KMS-11 (cell line): ENCODE data around the gene RPA3.

Source experiments
- H2AFZ ChIP-seq: fragments of 200-600 bp; sonication (generic); 2 replicates; pipeline ENCODE4 v1.6.1; 2016; ENCODE audit warnings: antibody characterized with exemption, mixed run types, low read depth
- H3K27ac ChIP-seq: fragments of 200-600 bp; sonication (generic); 2 replicates; pipeline ENCODE4 v1.6.1; 2016; ENCODE audit warnings: mild to moderate bottlenecking, mixed run types
- H3K27me3 ChIP-seq: fragments of 200-600 bp; sonication (generic); 2 replicates; pipeline ENCODE4 v1.6.1; 2017; ENCODE audit warnings: mild to moderate bottlenecking, low read depth, mixed run types, moderate library complexity; ENCODE audit not compliant: insufficient read depth
- H3K36me3 ChIP-seq: fragments of 200-600 bp; sonication (generic); 2 replicates; pipeline ENCODE4 v1.6.1; 2017; ENCODE audit warnings: mild to moderate bottlenecking, mixed run types; ENCODE audit not compliant: insufficient read depth
- H3K4me1 ChIP-seq: fragments of 200-600 bp; sonication (generic); 2 replicates; pipeline ENCODE4 v1.6.1; 2016; ENCODE audit warnings: mild to moderate bottlenecking, low read depth, mixed run types; ENCODE audit not compliant: poor library complexity, severe bottlenecking
- H3K4me2 ChIP-seq: fragments of 200-600 bp; sonication (generic); 2 replicates; pipeline ENCODE4 v1.7.0; 2016; ENCODE audit warnings: mild to moderate bottlenecking, mixed run types
- H3K4me3 ChIP-seq: fragments of 200-600 bp; sonication (generic); IDR thresholded peaks from 2 replicates; pipeline ENCODE4 v1.6.1; 2017; ENCODE audit warnings: low read depth, low read length, mixed read lengths; ENCODE audit not compliant: insufficient read depth
- H3K79me2 ChIP-seq: fragments of 200-600 bp; sonication (generic); 2 replicates; pipeline ENCODE4 v1.6.1; 2016; ENCODE audit warnings: low read depth, mixed run types; ENCODE audit not compliant: insufficient read depth
- H3K9ac ChIP-seq: fragments of 200-600 bp; sonication (generic); 2 replicates; pipeline ENCODE4 v1.6.1; 2016; ENCODE audit warnings: mild to moderate bottlenecking, mixed run types
- H4K20me1 ChIP-seq: fragments of 200-600 bp; sonication (generic); 2 replicates; pipeline ENCODE4 v1.6.1; 2016; ENCODE audit warnings: mild to moderate bottlenecking, mixed run types; ENCODE audit not compliant: insufficient read depth
- TF ChIP-seq, protein P1 (sequence below): fragments of 200-600 bp; sonication (generic); conservative IDR thresholded peaks from 2 replicates; pipeline ENCODE4 v1.6.1; 2017; ENCODE audit warnings: low read depth, mild to moderate bottlenecking, antibody characterized with exemption, low read length, moderate library complexity, mixed read lengths

RPA3 gene

DNA sequence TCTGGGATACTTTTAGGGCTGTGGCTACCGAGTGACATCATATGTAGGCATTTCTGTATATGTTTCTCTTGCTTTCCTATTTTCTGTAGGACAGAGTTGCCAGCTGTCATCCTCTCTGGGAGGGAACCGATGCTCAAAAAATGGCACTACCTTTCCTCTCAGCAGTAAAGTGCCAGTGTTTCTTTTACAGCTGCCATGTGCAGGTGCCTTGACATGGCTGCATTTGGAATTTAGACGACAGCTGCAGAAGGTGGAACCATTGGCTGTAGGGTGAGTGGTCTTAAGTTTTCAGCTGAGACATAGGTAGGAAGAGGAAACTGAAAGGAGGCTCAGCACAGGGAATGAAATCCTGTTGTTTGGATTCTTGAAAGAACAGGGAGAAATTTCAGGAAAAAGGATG lies 20.2 kb upstream of the RPA3 start:
- Histone ChIP-seq H4K20me1 (no peaks in the 10 kb centered on the region), H3K9ac (peak overlapping the region; percentile 26), H3K4me2 (peak overlapping the region; percentile 83), H2AFZ (peak overlapping the region; percentile 55; the same call in 1 of the 2 replicates), H3K36me3 (no peaks in the 10 kb centered on the region), H3K27me3 (no peaks in the 10 kb centered on the region), H3K27ac (peak overlapping the region; percentile 74), H3K79me2 (no peaks in the 10 kb centered on the region), H3K4me1 (peaks cover 81% of the 10 kb centered on the region), H3K4me3 (no peak overlapping the region)
- TF ChIP-seq, protein P1, sequence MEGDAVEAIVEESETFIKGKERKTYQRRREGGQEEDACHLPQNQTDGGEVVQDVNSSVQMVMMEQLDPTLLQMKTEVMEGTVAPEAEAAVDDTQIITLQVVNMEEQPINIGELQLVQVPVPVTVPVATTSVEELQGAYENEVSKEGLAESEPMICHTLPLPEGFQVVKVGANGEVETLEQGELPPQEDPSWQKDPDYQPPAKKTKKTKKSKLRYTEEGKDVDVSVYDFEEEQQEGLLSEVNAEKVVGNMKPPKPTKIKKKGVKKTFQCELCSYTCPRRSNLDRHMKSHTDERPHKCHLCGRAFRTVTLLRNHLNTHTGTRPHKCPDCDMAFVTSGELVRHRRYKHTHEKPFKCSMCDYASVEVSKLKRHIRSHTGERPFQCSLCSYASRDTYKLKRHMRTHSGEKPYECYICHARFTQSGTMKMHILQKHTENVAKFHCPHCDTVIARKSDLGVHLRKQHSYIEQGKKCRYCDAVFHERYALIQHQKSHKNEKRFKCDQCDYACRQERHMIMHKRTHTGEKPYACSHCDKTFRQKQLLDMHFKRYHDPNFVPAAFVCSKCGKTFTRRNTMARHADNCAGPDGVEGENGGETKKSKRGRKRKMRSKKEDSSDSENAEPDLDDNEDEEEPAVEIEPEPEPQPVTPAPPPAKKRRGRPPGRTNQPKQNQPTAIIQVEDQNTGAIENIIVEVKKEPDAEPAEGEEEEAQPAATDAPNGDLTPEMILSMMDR: no peak

DNA sequence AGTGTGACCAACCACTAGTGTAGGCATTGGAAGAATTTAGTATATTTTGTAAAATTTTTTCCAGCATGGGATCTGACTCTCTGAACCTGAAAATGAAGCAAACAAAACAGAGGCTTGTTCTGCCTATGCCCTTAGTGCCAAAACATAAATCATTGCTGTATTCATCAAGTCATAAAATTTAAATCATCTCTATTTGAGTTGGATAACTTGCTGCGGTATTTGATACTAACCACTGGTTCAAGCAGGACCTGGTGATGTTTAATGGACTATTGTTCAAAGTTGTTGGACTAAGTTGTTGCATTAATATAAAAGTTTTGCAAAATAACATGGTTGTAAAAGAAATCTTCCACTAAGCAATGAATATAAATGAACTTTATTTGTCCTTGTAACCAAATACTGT lies 19.8 kb upstream of the RPA3 start:
- Histone ChIP-seq H2AFZ (peak overlapping the region; percentile 55; the same call in 1 of the 2 replicates), H3K27ac (peak overlapping the region; percentile 74), H3K27me3 (no peaks in the 10 kb centered on the region), H3K79me2 (no peaks in the 10 kb centered on the region), H3K4me1 (peaks cover 85% of the 10 kb centered on the region), H3K4me3 (no peak overlapping the region), H3K4me2 (peak overlapping the region; percentile 83), H3K9ac (peak overlapping the region; percentile 26; the same call in 1 of the 2 replicates), H3K36me3 (no peaks in the 10 kb centered on the region), H4K20me1 (no peaks in the 10 kb centered on the region)
- TF ChIP-seq, protein P1: no peak

DNA sequence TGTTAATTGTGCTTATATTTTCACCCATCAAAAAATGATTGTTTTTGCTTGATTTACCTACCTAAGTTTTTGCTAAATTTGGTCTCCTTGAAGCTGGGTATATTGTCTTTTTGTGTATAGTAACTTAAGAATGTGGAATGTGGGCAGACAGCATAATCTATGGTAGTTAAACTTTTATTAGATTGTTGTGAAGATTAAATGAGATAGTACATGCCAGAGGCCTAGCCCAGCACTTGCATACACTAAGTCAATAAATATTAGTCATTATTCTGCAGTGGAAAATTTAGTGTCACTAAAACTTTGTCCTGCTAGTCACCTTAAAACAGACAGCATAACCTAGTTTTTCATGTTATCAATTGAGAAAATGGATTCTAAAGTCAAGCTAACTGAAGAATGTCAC lies 19.3 kb upstream of the RPA3 start:
- TF ChIP-seq, protein P1: no peak
- peak overlapping the region; percentile 83 for H3K4me2 ChIP-seq
- peaks cover 90% of the 10 kb centered on the region for H3K4me1 ChIP-seq
- H3K9ac ChIP-seq: no peak overlapping the region; the same call in 1 of the 2 replicates
- H3K27me3 ChIP-seq: no peaks in the 10 kb centered on the region
- no peak overlapping the region for H2AFZ ChIP-seq
- no peak overlapping the region for H3K4me3 ChIP-seq
- H3K27ac ChIP-seq: peak overlapping the region; percentile 74
- H3K79me2 ChIP-seq: no peaks in the 10 kb centered on the region
- no peaks in the 10 kb centered on the region for H3K36me3 ChIP-seq
- no peaks in the 10 kb centered on the region for H4K20me1 ChIP-seq

DNA sequence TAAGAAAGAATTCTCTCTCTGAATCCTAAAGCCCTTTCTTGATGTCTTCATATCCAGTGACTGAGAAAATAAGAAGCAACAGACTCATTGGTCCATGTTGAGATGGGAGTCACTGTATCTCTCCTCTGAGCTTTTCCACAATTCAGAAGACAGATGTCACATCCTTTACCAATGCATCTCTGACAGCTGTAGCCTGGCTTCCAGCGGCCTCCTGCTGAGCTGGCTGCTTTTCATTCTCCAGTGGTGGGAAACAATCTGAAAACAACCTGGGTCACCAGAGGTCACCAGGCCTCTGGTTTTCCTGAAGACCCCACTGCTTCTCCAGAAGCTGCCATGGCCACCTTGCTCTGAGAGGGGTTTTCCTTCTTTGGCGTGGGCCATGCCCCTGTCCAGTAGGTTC lies 18.3 kb upstream of the RPA3 start:
- Histone ChIP-seq H3K27ac (peak overlapping the region; percentile 74), H3K27me3 (no peaks in the 10 kb centered on the region), H2AFZ (no peak overlapping the region), H3K9ac (no peak overlapping the region), H3K4me2 (peak overlapping the region; percentile 83), H3K36me3 (no peaks in the 10 kb centered on the region), H3K4me3 (no peak overlapping the region), H3K4me1 (peaks cover 98% of the 10 kb centered on the region), H3K79me2 (no peaks in the 10 kb centered on the region), H4K20me1 (no peaks in the 10 kb centered on the region)
- TF ChIP-seq, protein P1: no peak
